ENCODE data around the gene ATG14.

ATG14 gene

DNA sequence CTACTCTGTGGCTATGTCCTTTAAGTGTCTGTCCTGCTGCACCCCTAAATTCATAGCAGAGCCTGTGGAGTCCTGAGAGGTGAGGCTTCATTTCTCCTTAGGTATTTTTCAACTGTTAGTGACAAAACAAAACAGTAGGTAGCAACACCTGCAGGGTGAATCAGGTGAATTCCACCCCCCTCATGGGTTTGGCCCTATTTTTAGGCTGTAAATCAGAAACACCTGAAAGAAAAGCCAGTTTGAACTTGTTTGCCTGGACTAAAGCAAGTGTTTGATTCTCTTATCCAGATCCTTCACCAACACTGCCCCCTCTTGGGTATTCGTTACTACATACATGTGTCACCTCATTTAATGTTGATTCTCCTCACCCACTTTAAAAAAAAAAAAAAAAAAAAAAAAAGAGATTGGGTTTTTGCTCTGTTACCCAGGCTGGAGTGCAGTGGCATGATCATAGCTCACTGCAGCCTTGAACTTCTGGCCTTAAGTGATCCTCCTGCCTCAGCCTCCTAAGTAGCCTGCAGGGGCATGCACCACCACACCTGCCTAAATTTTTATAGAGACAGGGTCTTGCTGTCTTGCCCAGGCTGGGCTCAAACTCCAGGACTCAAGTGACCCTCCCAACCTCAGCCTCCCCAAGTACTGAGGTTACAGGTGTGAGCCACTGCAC is 18.5 kb upstream of the ATG14 start:
- Histone ChIP-seq H3K4me3 (ENCODE audit: low read length, poor library complexity, severe bottlenecking) (no peak overlapping the region), H2AFZ (ENCODE audit: low read length) (no peak overlapping the region), H3K36me3 (ENCODE audit: insufficient read depth, low read length) (no peaks in the 10 kb centered on the region), H3K27me3 (ENCODE audit: insufficient read depth, low read length, poor library complexity, severe bottlenecking) (no peaks in the 10 kb centered on the region), H3K9me3 (ENCODE audit: insufficient read depth, low read depth, low read length) (no peaks in the 10 kb centered on the region), H3K79me2 (ENCODE audit: insufficient read depth, low read length) (no peaks in the 10 kb centered on the region), H3K4me2 (ENCODE audit: low read depth, low read length, poor library complexity, severe bottlenecking) (no peak overlapping the region), H3K9ac (ENCODE audit: low read depth, low read length, poor library complexity, severe bottlenecking) (no peak overlapping the region), H3K4me1 (ENCODE audit: insufficient read depth, low read length, poor library complexity, severe bottlenecking) (peaks cover 6% of the 10 kb centered on the region), H4K20me1 (ENCODE audit: insufficient read depth, low read length, poor library complexity, severe bottlenecking) (no peaks in the 10 kb centered on the region), H3K9me2 (replicated peaks; ENCODE audit: low read depth, low read length) (no peaks in the 10 kb centered on the region), H3F3A (ENCODE audit: low read depth) (no peaks in the 10 kb centered on the region)
- TF ChIP-seq EZH2phosphoT487 (IDR thresholded peaks at IDR 0.05; ENCODE audit: borderline replicate concordance) = no peak
- TF ChIP-seq, protein P1, sequence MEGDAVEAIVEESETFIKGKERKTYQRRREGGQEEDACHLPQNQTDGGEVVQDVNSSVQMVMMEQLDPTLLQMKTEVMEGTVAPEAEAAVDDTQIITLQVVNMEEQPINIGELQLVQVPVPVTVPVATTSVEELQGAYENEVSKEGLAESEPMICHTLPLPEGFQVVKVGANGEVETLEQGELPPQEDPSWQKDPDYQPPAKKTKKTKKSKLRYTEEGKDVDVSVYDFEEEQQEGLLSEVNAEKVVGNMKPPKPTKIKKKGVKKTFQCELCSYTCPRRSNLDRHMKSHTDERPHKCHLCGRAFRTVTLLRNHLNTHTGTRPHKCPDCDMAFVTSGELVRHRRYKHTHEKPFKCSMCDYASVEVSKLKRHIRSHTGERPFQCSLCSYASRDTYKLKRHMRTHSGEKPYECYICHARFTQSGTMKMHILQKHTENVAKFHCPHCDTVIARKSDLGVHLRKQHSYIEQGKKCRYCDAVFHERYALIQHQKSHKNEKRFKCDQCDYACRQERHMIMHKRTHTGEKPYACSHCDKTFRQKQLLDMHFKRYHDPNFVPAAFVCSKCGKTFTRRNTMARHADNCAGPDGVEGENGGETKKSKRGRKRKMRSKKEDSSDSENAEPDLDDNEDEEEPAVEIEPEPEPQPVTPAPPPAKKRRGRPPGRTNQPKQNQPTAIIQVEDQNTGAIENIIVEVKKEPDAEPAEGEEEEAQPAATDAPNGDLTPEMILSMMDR (conservative IDR thresholded peaks at IDR 0.05; ENCODE audit: low read length) = peak; percentile 66

DNA sequence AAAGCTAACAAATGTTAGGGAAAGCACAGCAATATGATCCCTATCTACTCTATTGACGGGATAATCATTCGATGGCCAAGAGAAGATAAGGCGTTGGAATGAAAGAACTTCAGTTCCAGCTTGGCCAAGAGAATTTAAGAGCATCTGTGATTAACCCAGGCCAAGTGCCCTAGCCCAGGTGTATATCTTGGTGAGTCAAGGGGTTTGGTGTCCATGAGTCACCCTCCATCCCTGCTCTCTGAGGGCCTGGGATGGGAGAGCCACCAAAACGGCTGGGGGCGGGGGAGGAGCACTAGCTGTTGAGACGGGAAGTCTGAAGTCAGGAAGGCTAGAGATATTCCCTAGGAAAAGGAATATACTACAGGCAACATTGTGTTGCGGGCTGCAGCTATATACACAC is 15.8 kb upstream of the ATG14 start:
- no peaks in the 10 kb centered on the region for H3F3A ChIP-seq (ENCODE audit: low read depth)
- no peaks in the 10 kb centered on the region for H3K27me3 ChIP-seq (ENCODE audit: insufficient read depth, low read length, poor library complexity, severe bottlenecking)
- H3K9ac ChIP-seq (ENCODE audit: low read depth, low read length, poor library complexity, severe bottlenecking) = no peak overlapping the region
- no peaks in the 10 kb centered on the region for H4K20me1 ChIP-seq (ENCODE audit: insufficient read depth, low read length, poor library complexity, severe bottlenecking)
- no peaks in the 10 kb centered on the region for H3K36me3 ChIP-seq (ENCODE audit: insufficient read depth, low read length)
- no peak overlapping the region for H3K4me3 ChIP-seq (ENCODE audit: low read length, poor library complexity, severe bottlenecking)
- H3K79me2 ChIP-seq (ENCODE audit: insufficient read depth, low read length) = no peaks in the 10 kb centered on the region
- no peak overlapping the region for H3K4me2 ChIP-seq (ENCODE audit: low read depth, low read length, poor library complexity, severe bottlenecking)
- H3K9me3 ChIP-seq (ENCODE audit: insufficient read depth, low read depth, low read length) = no peaks in the 10 kb centered on the region
- H3K4me1 ChIP-seq (ENCODE audit: insufficient read depth, low read length, poor library complexity, severe bottlenecking) = peaks cover 11% of the 10 kb centered on the region
- H3K9me2 ChIP-seq (replicated peaks; ENCODE audit: low read depth, low read length) = no peaks in the 10 kb centered on the region
- no peak overlapping the region for H2AFZ ChIP-seq (ENCODE audit: low read length)
- TF ChIP-seq, protein P1 (conservative IDR thresholded peaks at IDR 0.05; ENCODE audit: low read length) = no peak
- TF ChIP-seq EZH2phosphoT487 (IDR thresholded peaks at IDR 0.05; ENCODE audit: borderline replicate concordance) = no peak

DNA sequence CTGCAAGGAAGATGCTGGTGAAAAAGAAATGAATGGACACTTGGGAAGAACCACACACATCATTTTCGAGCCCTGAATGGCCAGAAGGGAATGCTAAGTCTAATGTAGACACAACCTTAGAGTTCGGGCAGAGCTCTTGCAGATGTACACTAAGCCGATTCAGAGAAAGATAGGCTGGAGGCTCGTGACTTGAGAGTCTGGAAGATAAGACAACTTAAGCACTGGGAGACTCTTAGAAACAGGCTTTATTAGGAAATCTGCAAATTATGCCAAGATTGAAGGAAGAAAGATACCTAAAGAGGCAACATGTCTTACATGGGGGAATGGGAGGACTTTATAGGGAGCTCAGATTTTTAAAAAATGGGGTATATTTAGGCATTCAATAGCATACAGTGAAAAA is 15.3 kb upstream of the ATG14 start:
- Histone ChIP-seq H3K79me2 (ENCODE audit: insufficient read depth, low read length) (no peaks in the 10 kb centered on the region), H3K9me2 (replicated peaks; ENCODE audit: low read depth, low read length) (no peaks in the 10 kb centered on the region), H3K9me3 (ENCODE audit: insufficient read depth, low read depth, low read length) (no peaks in the 10 kb centered on the region), H3K4me1 (ENCODE audit: insufficient read depth, low read length, poor library complexity, severe bottlenecking) (peaks cover 11% of the 10 kb centered on the region), H3F3A (ENCODE audit: low read depth) (no peaks in the 10 kb centered on the region), H2AFZ (ENCODE audit: low read length) (no peak overlapping the region), H3K9ac (ENCODE audit: low read depth, low read length, poor library complexity, severe bottlenecking) (no peak overlapping the region), H3K4me2 (ENCODE audit: low read depth, low read length, poor library complexity, severe bottlenecking) (no peak overlapping the region), H4K20me1 (ENCODE audit: insufficient read depth, low read length, poor library complexity, severe bottlenecking) (no peaks in the 10 kb centered on the region), H3K27me3 (ENCODE audit: insufficient read depth, low read length, poor library complexity, severe bottlenecking) (no peaks in the 10 kb centered on the region), H3K4me3 (ENCODE audit: low read length, poor library complexity, severe bottlenecking) (no peak overlapping the region), H3K36me3 (ENCODE audit: insufficient read depth, low read length) (no peaks in the 10 kb centered on the region)
- TF ChIP-seq, protein P1 (conservative IDR thresholded peaks at IDR 0.05; ENCODE audit: low read length) = no peak
- TF ChIP-seq EZH2phosphoT487 (IDR thresholded peaks at IDR 0.05; ENCODE audit: borderline replicate concordance) = no peak
